OCI-LY3 (cell line): ENCODE data around the gene SMCO1.

Experiments
- H2AFZ ChIP-seq: fragments of 200-600, 300-600 bp; shearing (Covaris generic); 2 replicates; pipeline ENCODE4 v1.6.0; 2014; ENCODE audit warnings: antibody characterized with exemption, low read depth, low read length
- H3K27ac ChIP-seq: fragments of 200-600, 300-600 bp; sonication (generic); 2 replicates; pipeline ENCODE4 v1.5.1; 2014; ENCODE audit warnings: mild to moderate bottlenecking, low read length, moderate library complexity, mixed read lengths
- H3K27me3 ChIP-seq: fragments of 200-600, 300-600 bp; sonication (generic); 2 replicates; pipeline ENCODE4 v1.6.1; 2014; ENCODE audit warnings: low read depth, low read length, mixed read lengths
- H3K36me3 ChIP-seq: fragments of 200-600, 300-600 bp; sonication (generic); replicated peaks from 2 replicates; pipeline ENCODE3; 2014; ENCODE audit warnings: low read depth, low read length, mixed read lengths
- H3K4me1 ChIP-seq: fragments of 300-600, 200-600 bp; sonication (generic); 2 replicates; pipeline ENCODE4 v1.6.1; 2014; ENCODE audit warnings: low read length, mixed read lengths
- H3K4me2 ChIP-seq: fragments of 200-600, 300-600 bp; sonication (generic); 2 replicates; pipeline ENCODE4 v1.6.1; 2014; ENCODE audit warnings: low read length, mixed read lengths
- H3K4me3 ChIP-seq: fragments of 300-600, 200-600 bp; sonication (generic); 2 replicates; pipeline ENCODE4 v1.5.1; 2014; ENCODE audit warnings: antibody characterized with exemption, mild to moderate bottlenecking, low read length, moderate library complexity
- H3K79me2 ChIP-seq: fragments of 300-600, 200-600 bp; shearing (Covaris generic); 2 replicates; pipeline ENCODE4 v1.6.1; 2014; ENCODE audit warnings: mild to moderate bottlenecking, low read length, mixed read lengths
- H3K9ac ChIP-seq: fragments of 300-600, 200-600 bp; shearing (Covaris generic); 2 replicates; pipeline ENCODE4 v1.6.0; 2014; ENCODE audit warnings: mild to moderate bottlenecking, low read length, moderate library complexity
- H3K9me3 ChIP-seq: fragments of 200-600, 300-600 bp; shearing (Covaris generic); 2 replicates; pipeline ENCODE4 v1.6.1; 2014; ENCODE audit warnings: low read length, mixed read lengths; ENCODE audit not compliant: insufficient read depth
- H4K20me1 ChIP-seq: fragments of 200-600, 300-600 bp; sonication (generic); 2 replicates; pipeline ENCODE4 v1.6.1; 2016; ENCODE audit warnings: low read length, mixed read lengths; ENCODE audit not compliant: insufficient read depth
- EZH2phosphoT487 ChIP-seq: fragments of 200-600 bp; shearing (Covaris generic); IDR thresholded peaks from 2 replicates; pipeline ENCODE4 v1.6.1; 2018; ENCODE audit warnings: antibody characterized with exemption, mixed run types, low read depth
- TF ChIP-seq, protein P1 (sequence below): fragments of 200-600, 300-600 bp; sonication (generic); IDR thresholded peaks from 2 replicates; pipeline ENCODE4 v1.5.1; 2014; ENCODE audit warnings: antibody characterized with exemption, low read length, low read depth

SMCO1 gene, protein sequence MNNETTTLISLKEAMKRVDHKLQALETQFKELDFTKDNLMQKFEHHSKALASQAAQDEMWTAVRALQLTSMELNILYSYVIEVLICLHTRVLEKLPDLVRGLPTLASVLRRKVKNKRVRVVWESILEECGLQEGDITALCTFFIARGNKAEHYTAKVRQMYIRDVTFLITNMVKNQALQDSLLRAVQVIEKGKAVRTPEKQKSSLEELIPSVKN

DNA sequence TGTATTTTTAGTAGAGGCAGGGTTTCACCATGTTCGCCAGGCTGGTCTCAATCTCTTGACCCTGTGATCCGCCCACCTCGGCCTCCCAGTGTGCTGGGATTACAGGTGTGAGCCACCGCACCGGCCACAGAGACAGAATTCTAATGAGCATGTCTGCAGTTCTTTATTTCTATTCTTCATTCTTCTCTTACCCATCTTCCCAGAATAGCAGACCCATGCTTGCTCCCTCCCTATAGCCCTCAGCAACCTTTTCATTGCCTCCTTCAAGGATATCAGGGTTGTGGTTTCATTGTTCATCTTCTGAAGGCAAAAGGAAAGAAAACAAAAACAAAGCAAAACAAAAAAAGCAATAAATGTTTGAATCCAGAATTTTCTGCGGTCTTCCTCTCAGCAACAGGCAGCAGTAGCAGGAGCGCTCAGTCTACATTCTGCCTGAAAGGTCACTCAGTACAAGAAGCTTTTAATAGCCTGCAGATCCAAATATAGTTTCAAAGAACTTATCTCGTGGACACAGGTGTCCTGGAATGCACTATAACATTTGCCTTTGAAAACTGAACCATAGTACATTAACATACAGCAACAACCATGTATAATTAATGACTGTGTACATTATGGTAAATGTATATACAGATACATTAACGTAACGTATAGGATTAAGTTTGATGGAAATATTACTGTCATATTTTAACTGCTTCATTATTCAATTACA, at the start of gene SMCO1:
Gene SMCO1 (minus strand): TSS at position 434 of the 709 bp plus-strand sequence. CDS start 137 bp downstream, at position 297.
- no peak within 1 kb of the TSS for H2AFZ ChIP-seq

DNA sequence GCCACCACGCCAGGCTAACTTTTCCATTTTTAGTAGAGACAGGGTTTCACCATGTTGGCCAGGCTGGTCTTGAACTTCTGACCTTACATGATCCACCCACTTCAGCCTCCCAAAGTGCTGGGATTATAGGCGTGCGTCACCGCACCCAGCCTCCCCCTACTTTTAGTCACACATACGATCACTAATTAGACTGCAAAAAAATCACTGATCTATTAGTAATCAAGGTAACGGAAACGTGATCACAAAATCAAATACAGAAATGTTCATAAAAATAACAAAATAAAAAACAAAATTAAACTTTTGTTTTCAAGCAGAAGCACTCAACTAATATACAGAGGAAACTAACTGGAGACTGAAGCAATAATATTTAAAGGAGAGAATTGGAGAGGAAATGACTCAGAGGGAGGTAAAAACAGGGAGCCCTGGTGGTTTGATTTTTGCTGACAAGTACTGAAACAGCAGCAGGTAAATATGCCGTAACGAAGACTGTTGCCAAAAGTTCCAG, 48.6 kb upstream of the SMCO1 start:
- Histone ChIP-seq H3K9me3 (no peaks in the 10 kb centered on the region), H2AFZ (no peak overlapping the region), H4K20me1 (no peaks in the 10 kb centered on the region), H3K4me2 (no peak overlapping the region), H3K4me3 (no peak overlapping the region), H3K36me3 (peaks cover 6% of the 10 kb centered on the region), H3K4me1 (peaks cover 5% of the 10 kb centered on the region), H3K79me2 (peaks cover 19% of the 10 kb centered on the region), H3K27me3 (no peaks in the 10 kb centered on the region), H3K9ac (no peak overlapping the region), H3K27ac (no peak overlapping the region)
- TF ChIP-seq, protein P1, sequence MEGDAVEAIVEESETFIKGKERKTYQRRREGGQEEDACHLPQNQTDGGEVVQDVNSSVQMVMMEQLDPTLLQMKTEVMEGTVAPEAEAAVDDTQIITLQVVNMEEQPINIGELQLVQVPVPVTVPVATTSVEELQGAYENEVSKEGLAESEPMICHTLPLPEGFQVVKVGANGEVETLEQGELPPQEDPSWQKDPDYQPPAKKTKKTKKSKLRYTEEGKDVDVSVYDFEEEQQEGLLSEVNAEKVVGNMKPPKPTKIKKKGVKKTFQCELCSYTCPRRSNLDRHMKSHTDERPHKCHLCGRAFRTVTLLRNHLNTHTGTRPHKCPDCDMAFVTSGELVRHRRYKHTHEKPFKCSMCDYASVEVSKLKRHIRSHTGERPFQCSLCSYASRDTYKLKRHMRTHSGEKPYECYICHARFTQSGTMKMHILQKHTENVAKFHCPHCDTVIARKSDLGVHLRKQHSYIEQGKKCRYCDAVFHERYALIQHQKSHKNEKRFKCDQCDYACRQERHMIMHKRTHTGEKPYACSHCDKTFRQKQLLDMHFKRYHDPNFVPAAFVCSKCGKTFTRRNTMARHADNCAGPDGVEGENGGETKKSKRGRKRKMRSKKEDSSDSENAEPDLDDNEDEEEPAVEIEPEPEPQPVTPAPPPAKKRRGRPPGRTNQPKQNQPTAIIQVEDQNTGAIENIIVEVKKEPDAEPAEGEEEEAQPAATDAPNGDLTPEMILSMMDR, result no peak
- no peak for TF ChIP-seq EZH2phosphoT487

More for the DNA sequence above, at the start of gene SMCO1:
- H3K36me3 ChIP-seq, result no peaks in the 10 kb centered on the region
- no peak within 1 kb of the TSS for H3K4me3 ChIP-seq
- peaks cover 17% of the 10 kb centered on the region for H3K4me1 ChIP-seq
- no peak for TF ChIP-seq EZH2phosphoT487
- TF ChIP-seq, protein P1, result no peak
- no peak within 1 kb of the TSS for H3K27ac ChIP-seq
- no peak within 1 kb of the TSS for H3K4me2 ChIP-seq
- H3K9me3 ChIP-seq, result no peaks in the 10 kb centered on the region
- no peaks in the 10 kb centered on the region for H4K20me1 ChIP-seq
- H3K79me2 ChIP-seq, result no peaks in the 10 kb centered on the region
- no peak within 1 kb of the TSS for H3K9ac ChIP-seq
- 0 out of 2 replicates have a peak, but pooled peaks cover 2% of the 10 kb centered on the region for H3K27me3 ChIP-seq

DNA sequence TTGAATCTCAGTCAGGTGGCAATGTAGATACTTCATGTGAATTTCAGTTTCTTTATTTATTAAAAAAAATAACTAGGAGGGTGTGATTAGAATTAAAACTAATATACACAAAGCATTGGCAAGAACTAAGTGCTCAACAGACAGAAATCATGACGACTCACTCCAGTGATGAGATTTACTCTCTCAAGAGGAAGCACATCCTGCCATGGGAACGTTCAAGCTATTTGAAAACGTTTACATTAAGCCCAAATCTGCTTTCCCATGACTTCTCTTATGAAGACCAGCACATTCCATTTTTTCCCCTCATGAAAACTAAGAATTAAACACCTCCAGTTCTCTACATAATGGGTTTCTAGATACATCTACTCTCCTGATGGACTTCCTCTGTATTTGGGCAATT, 44.7 kb upstream of the SMCO1 start:
- no peak for TF ChIP-seq EZH2phosphoT487
- TF ChIP-seq, protein P1, result no peak
- H3K36me3 ChIP-seq, result peaks cover 6% of the 10 kb centered on the region
- no peaks in the 10 kb centered on the region for H4K20me1 ChIP-seq
- no peak overlapping the region for H3K4me3 ChIP-seq
- no peak overlapping the region for H3K27ac ChIP-seq
- H3K9ac ChIP-seq, result no peak overlapping the region
- H2AFZ ChIP-seq, result no peak overlapping the region
- no peak overlapping the region for H3K4me2 ChIP-seq
- H3K27me3 ChIP-seq, result no peaks in the 10 kb centered on the region
- no peaks in the 10 kb centered on the region for H3K9me3 ChIP-seq
- no peaks in the 10 kb centered on the region for H3K4me1 ChIP-seq
- no peaks in the 10 kb centered on the region for H3K79me2 ChIP-seq

DNA sequence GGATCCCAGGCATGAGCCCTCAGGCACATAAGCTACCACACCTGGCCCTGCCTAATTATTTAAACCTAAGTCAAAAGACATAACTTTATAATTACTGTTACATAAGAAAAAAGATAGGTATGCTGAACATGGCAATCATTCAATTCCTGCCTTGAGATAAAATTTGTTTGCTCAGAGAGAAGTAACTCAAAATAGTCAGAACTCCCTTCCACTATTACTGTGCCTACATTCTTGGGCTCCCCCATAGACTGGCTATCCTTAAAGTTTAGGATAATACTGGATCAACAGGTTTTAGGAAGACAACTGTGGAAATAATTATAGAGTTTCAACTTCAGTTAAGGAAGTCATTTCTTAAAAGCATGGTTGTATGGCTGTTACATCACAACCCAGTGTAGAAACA, 43.3 kb upstream of the SMCO1 start:
- no peak overlapping the region for H3K4me3 ChIP-seq

More for the DNA sequence above, 43.3 kb upstream of the SMCO1 start:
- Histone ChIP-seq H3K9ac (no peak overlapping the region), H3K27ac (no peak overlapping the region), H4K20me1 (no peaks in the 10 kb centered on the region), H3K4me2 (no peak overlapping the region), H3K27me3 (no peaks in the 10 kb centered on the region), H3K9me3 (no peaks in the 10 kb centered on the region), H3K36me3 (peaks cover 6% of the 10 kb centered on the region), H3K79me2 (no peaks in the 10 kb centered on the region), H3K4me1 (peaks cover 8% of the 10 kb centered on the region), H2AFZ (no peak overlapping the region)
- TF ChIP-seq, protein P1, result no peak
- TF ChIP-seq EZH2phosphoT487, result no peak
